Measurements from ENCODE around the gene SCP2. TPM values are rescaled to one million over a fixed set of nuclear protein-coding genes. Genes with fewer than 3 reads are reported as not detected.

SCP2 gene
- polyA plus RNA-seq, 2 of the 4 experiments (the other 2 are of a cell fraction), result 79.0 to 124 TPM

DNA sequence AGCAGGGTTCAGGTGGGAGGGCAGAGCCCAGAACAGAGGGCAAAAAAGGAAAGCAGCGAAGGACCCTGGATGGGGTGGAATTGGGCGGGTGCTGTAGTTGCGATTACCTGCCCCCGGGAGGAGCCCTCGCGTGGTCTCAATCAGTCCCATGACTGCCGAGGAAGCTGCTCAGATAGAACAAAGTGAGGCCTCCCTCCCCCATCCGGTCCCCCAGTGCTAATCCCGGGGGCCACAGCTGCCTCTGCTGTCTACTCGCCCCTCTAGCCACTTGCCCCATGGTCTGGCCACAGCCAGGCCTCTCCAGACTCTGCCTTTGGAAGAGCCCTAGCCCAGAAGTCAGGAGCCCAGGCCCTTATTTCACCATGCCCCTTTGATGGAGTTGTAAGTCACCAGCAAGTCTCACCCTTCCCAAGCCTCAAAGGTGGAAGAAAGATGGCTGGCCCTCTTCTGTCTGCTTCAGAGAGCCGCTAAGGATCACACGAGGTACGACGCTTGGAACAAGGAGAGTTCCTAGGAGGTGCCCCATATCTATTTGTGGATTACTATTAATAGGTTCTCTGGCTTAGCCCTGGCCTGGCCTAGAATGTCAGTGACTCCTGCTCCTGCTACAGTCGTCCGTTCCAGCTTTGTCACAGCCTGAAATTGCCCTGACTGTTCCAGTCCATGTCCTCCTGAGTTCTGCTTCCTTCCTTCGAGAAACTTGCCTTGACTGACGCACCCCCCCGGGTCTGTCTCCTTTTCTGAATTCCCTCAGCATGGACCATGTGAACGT lies 22.0 kb upstream of the SCP2 start:
- Histone ChIP-seq H3K4me3 (no peak overlapping the region), H3K9me3 (no peaks in the 10 kb centered on the region), H3K27ac (0 out of 6 replicates have a peak overlapping the region, but pooled peaks of 1 of the 2 experiments have one; percentile 40), H3K4me2 (no peak overlapping the region), H3K4me1 (peaks cover 10% of the 10 kb centered on the region; the same call in 1 of the 3 replicates)
- WGBS (ENCODE audit: missing lambda C conversion rate), result 72% methylated on average over 20 of the region's 20 CpGs
- TF ChIP-seq, protein P1, sequence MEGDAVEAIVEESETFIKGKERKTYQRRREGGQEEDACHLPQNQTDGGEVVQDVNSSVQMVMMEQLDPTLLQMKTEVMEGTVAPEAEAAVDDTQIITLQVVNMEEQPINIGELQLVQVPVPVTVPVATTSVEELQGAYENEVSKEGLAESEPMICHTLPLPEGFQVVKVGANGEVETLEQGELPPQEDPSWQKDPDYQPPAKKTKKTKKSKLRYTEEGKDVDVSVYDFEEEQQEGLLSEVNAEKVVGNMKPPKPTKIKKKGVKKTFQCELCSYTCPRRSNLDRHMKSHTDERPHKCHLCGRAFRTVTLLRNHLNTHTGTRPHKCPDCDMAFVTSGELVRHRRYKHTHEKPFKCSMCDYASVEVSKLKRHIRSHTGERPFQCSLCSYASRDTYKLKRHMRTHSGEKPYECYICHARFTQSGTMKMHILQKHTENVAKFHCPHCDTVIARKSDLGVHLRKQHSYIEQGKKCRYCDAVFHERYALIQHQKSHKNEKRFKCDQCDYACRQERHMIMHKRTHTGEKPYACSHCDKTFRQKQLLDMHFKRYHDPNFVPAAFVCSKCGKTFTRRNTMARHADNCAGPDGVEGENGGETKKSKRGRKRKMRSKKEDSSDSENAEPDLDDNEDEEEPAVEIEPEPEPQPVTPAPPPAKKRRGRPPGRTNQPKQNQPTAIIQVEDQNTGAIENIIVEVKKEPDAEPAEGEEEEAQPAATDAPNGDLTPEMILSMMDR (IDR thresholded peaks at IDR 0.05), result peak; percentile 26
- TF ChIP-seq JUNB (IDR thresholded peaks at IDR 0.05) (no peak), HOXA7 (CRISPR knock-in tag; IDR thresholded peaks at IDR 0.05) (no peak), HDAC2 (IDR thresholded peaks at IDR 0.05) (no peak), CHD2 (IDR thresholded peaks at IDR 0.05; ENCODE audit: low read length, partially characterized antibody) (no peak), SMC3 (IDR thresholded peaks at IDR 0.05) (peak; percentile 47), CHD4 (IDR thresholded peaks at IDR 0.05; ENCODE audit: borderline replicate concordance) (no peak), HEYL (CRISPR knock-in tag; IDR thresholded peaks at IDR 0.05) (no peak), EHF (CRISPR knock-in tag; IDR thresholded peaks at IDR 0.05) (no peak), RAD21 (conservative IDR thresholded peaks at IDR 0.05 in 1 of 2, IDR thresholded peaks at IDR 0.05 in 1 of 2) (peak; percentile 41 to 53)
- TF ChIP-seq, protein P2, sequence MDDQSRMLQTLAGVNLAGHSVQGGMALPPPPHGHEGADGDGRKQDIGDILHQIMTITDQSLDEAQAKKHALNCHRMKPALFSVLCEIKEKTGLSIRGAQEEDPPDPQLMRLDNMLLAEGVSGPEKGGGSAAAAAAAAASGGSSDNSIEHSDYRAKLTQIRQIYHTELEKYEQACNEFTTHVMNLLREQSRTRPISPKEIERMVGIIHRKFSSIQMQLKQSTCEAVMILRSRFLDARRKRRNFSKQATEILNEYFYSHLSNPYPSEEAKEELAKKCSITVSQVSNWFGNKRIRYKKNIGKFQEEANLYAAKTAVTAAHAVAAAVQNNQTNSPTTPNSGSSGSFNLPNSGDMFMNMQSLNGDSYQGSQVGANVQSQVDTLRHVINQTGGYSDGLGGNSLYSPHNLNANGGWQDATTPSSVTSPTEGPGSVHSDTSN (IDR thresholded peaks at IDR 0.05), result no peak
- TF ChIP-seq, protein P3, sequence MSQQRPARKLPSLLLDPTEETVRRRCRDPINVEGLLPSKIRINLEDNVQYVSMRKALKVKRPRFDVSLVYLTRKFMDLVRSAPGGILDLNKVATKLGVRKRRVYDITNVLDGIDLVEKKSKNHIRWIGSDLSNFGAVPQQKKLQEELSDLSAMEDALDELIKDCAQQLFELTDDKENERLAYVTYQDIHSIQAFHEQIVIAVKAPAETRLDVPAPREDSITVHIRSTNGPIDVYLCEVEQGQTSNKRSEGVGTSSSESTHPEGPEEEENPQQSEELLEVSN (IDR thresholded peaks at IDR 0.05; ENCODE audit: borderline replicate concordance, low read depth), result no peak
- FAIRE-seq, result no peak
- CTCF ChIA-PET, result interaction anchor here (0.5 to 2.3 kb wide), 14 partner anchors 10 to 281 kb away, joined by 3 to 10 read pairs (median 4); partner anchors contain the start of gene ECHDC2
- DNase-seq (ENCODE audit: low read depth in 1 of 2, low spot score in 1 of 2), result peak; percentile 25 to 61
- ATAC-seq, result peak; percentile 78 to 87
- POLR2A ChIA-PET, result no interaction called here

- DNase-seq (ENCODE audit: low read depth in 1 of 2, low spot score in 1 of 2) (no peak), ATAC-seq (peak; percentile 10 to 23; a peak in 1 of 6 replicates), FAIRE-seq (no peak)
- no peak for TF ChIP-seq RARB (CRISPR knock-in tag; IDR thresholded peaks at IDR 0.05)
- no peak for TF ChIP-seq POLR2AphosphoS2 (conservative IDR thresholded peaks at IDR 0.05; ENCODE audit: low read length)
- TF ChIP-seq SREBF2 (IDR thresholded peaks at IDR 0.05), result no peak
- TF ChIP-seq EP300 (IDR thresholded peaks at IDR 0.05), result no peak
- no peak for TF ChIP-seq JUNB (IDR thresholded peaks at IDR 0.05)
- TF ChIP-seq KDM1A (IDR thresholded peaks at IDR 0.05; ENCODE audit: low read depth), result no peak
- no peak for TF ChIP-seq MAX (IDR thresholded peaks at IDR 0.05)
- TF ChIP-seq KDM5A (IDR thresholded peaks at IDR 0.05), result no peak
- no peak for TF ChIP-seq RFX5 (IDR thresholded peaks at IDR 0.05)
- TF ChIP-seq POLR2A (IDR thresholded peaks at IDR 0.05; ENCODE audit: low read length), result no peak
- no peak for TF ChIP-seq HOXB5 (CRISPR knock-in tag; IDR thresholded peaks at IDR 0.05)
- TF ChIP-seq TFCP2L1 (CRISPR knock-in tag; IDR thresholded peaks at IDR 0.05), result no peak
- TF ChIP-seq CHD4 (IDR thresholded peaks at IDR 0.05; ENCODE audit: borderline replicate concordance), result no peak
- no peak for TF ChIP-seq EHF (CRISPR knock-in tag; IDR thresholded peaks at IDR 0.05)
- TF ChIP-seq HOXA7 (CRISPR knock-in tag; IDR thresholded peaks at IDR 0.05), result no peak
- no peak for TF ChIP-seq ZFP36 (IDR thresholded peaks at IDR 0.05; ENCODE audit: borderline replicate concordance, partially characterized antibody)
- Histone ChIP-seq H3K27ac (no peak overlapping the region), H3K4me1 (peaks cover 10% of the 10 kb centered on the region; the same call in 1 of the 3 replicates), H3K4me3 (no peak overlapping the region), H3K4me2 (no peak overlapping the region), H3K9me3 (no peaks in the 10 kb centered on the region)
- POLR2A ChIA-PET, result no interaction called here
- CTCF ChIA-PET, result interaction anchor here (0.9 to 2.3 kb wide), 7 partner anchors 11 to 279 kb away, joined by 3 to 10 read pairs (median 5); partner anchors contain the start of gene ECHDC2
- WGBS (ENCODE audit: missing lambda C conversion rate), result 100% methylated on average over 3 of the region's 6 CpGs
Observed at GRCh38 chr1:52906135-52906603, 20.9 kb upstream of the SCP2 start.
